ENCODE measurements around the gene SLC25A13. TPM values are rescaled to one million over a fixed set of nuclear protein-coding genes. Genes with fewer than 3 reads are reported as not detected.
"Not testable (repeated sequence)": the region's sequence is repeated elsewhere in the genome, so short reads cannot be mapped to it uniquely, and the experiment has no call there.

Gene SLC25A13
- polyA plus RNA-seq, 4 donors: 34.4 to 47.7 (median 39.9) TPM

GRCh38 chr7:96326752-96327151 lies 4.9 kb upstream of the SLC25A13 start:
- not testable (repeated sequence) for DNase-seq (ENCODE audit: low read depth in 4 of 4, low spot score in 2 of 4)

- no peak for DNase-seq (ENCODE audit: low read depth in 4 of 4, low spot score in 2 of 4)
Observed at GRCh38 chr7:96322847-96323461, 1.1 kb upstream of the SLC25A13 start.

DNA sequence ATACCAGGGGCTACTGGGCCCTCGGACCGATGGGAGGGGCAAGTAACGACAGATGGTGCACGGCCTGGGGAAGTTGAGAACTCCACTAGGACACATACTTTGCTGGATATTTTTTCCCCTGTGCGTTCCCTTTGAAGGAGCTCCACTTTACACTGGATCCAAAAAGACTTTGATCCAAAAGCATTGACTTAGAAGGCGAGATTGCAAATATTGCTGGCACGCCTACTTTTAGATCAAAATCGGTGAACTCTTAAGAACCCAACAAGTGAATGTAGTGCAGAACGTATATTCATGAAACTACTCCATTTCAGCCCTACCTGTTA lies 436 bp upstream of the SLC25A13 start:
- no peak for DNase-seq (ENCODE audit: low read depth in 4 of 4, low spot score in 2 of 4)

GRCh38 chr7:96321031-96321657 lies 754 bp downstream of the SLC25A13 start:
- peak; percentile 69 to 89 (median 88) for DNase-seq (ENCODE audit: low read depth in 4 of 4, low spot score in 2 of 4)

GRCh38 chr7:96320442-96320841 lies 1.5 kb downstream of the SLC25A13 start:
- DNase-seq (ENCODE audit: low read depth in 4 of 4, low spot score in 2 of 4): no peak

DNA sequence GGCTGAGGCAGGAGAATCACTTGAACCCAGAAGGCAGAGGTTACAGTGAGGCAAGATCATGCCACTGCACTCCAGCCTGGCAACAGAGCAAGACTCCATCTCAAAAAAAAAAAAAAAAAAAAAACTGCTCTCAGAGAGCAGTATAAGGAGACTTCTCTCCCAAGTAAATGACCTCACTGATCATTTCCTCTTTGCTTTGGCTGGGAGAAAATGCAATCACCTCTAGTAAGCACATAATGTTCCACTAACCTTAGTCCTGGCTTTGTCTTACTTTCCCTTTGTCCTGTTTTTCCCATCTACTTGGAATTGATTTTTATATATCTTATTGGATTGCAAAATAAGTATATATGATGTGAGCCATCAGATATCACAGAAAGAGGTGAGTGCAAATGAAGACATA lies 2.5 kb downstream of the SLC25A13 start:
- DNase-seq (ENCODE audit: low read depth in 4 of 4, low spot score in 2 of 4): no peak

- DNase-seq (ENCODE audit: low read depth in 4 of 4, low spot score in 2 of 4): no peak
Observed at GRCh38 chr7:96316949-96317348, 4.9 kb downstream of the SLC25A13 start.

GRCh38 chr7:96315125-96315512 lies 6.8 kb downstream of the SLC25A13 start:
- no peak for DNase-seq (ENCODE audit: low read depth in 4 of 4, low spot score in 2 of 4)

DNA sequence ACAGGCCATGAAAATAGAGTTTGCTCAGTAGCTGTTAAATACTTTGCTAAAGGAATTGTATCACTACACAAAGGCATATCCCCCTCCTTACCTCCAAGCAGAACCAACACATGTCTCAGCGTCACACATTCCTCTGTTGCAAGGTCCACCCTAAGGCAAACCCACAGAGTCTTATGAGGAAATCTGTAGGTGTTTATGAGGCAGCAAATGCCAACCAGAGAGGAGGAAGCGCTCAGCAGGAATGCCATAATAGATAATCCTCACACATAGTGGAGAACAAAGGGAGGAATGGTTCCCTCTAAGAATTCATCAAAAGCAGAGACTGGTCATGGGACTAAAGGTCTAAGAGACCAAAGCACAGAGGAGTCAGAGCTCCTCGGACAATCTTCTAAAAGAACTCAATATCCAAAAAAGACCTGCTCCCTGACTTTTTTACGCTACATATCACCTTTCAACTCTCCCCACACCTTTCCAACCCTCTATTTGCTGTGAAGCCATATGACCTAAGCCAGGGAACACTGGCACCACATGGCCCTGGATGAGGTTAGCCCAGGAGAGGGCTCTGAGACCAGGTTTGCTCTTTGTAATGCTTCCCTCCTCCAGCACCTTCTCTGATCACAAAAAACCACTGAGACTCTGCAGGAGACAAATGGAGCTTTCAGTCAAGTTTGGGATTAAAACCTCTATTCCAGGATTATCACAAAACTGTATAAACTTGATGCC lies 7.3 kb downstream of the SLC25A13 start:
- no peak for DNase-seq (ENCODE audit: low read depth in 4 of 4, low spot score in 2 of 4)

GRCh38 chr7:96313940-96314339 lies 8.0 kb downstream of the SLC25A13 start:
- no peak for DNase-seq (ENCODE audit: low read depth in 4 of 4, low spot score in 2 of 4)

DNA sequence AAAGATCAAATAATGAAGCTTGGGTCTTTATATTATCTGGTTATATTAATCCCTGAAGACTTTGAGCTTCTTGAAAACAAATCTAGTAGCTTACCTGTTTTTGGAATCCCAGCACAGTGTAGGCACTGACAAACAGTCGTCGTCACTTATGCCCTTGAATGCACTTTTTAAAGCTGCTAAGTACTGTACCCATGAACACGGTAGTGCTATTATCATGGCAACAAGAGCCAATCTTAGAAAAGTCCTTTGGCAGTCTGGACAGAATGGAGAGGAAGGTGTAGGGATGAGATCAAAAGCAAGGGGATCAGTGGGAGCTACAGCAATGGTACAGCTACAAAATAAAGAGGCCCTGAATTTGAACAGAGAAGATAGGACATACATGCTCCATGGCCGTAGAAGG lies 9.4 kb downstream of the SLC25A13 start:
- no peak for DNase-seq (ENCODE audit: low read depth in 4 of 4, low spot score in 2 of 4)

- DNase-seq (ENCODE audit: low read depth in 4 of 4, low spot score in 2 of 4): no peak
Observed at GRCh38 chr7:96311967-96312366, 9.9 kb downstream of the SLC25A13 start.

DNA sequence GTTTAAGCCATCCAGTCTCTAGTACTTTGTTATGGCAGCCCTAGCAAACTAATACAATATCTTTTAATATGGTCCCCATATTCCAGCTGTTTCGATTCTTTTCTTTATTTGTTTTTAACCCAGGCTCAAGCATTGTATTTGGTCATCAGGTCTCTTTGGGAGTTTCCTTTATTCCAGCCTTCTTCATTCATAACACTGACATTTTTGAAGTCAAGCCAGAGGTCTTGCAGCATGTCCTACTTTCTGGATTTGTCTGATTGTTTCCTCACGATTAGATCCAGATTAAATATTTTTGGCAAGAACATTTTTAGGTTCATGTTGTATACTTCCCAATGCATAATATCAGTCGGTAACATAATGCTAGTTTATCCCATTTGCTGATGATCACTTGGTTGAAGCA lies 11.8 kb downstream of the SLC25A13 start:
- DNase-seq (ENCODE audit: low read depth in 4 of 4, low spot score in 2 of 4): no peak

DNA sequence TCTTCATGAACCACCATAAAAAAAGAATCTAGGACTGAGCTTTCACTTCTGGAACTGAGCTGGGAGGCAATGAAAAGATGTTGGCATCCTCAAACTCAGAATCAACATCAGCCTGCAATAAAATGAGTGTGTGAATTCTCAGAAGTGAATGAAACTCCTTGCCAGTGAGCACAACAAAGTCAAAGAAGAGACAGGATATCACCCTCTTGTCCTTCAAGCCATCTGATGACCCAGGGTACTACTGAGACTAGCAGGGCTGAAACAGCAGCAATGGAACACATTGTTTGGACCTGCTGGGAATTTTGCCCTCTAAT lies 13.0 kb downstream of the SLC25A13 start:
- no peak for DNase-seq (ENCODE audit: low read depth in 4 of 4, low spot score in 2 of 4)

DNA sequence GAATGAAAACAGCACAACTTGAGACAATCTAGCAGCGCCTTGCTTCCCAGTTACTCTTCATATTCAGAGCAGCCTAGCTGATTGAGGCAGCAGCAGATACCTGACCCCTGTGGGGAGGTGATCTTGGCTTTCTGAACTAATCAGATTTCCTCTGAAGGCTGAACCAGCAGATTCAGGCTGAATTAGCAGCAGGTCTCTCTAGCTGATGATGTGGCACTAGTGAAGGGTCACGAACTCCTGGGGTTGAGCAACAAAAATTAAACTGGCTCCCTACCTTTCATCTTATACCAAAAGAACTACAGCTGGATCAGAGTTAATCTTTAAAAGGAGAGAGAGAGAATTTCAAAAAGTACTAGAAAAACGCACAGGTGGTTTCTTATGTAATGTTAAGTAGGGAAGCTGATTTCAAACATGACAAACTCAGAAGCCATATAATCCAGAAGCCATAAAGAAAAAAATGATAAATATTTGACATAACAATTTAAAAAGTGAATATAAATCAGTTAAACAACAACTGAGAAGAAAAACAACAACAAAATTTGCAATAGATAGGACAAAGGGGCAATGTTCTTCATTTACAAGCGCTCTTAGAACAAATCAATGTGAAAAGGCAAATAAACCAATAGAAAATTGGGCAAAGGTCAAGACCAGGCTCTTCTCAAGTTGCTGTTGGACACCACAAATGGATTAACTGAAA lies 13.5 kb downstream of the SLC25A13 start:
- no peak for DNase-seq (ENCODE audit: low read depth in 4 of 4, low spot score in 2 of 4)

GRCh38 chr7:96306385-96307125 lies 15.3 kb downstream of the SLC25A13 start:
- DNase-seq (ENCODE audit: low read depth in 4 of 4, low spot score in 2 of 4): no peak

- DNase-seq (ENCODE audit: low read depth in 4 of 4, low spot score in 2 of 4): no peak
Observed at GRCh38 chr7:96305915-96306314, 16.0 kb downstream of the SLC25A13 start.

- no peak for DNase-seq (ENCODE audit: low read depth in 4 of 4, low spot score in 2 of 4)
Observed at GRCh38 chr7:96304573-96304972, 17.3 kb downstream of the SLC25A13 start.

DNA sequence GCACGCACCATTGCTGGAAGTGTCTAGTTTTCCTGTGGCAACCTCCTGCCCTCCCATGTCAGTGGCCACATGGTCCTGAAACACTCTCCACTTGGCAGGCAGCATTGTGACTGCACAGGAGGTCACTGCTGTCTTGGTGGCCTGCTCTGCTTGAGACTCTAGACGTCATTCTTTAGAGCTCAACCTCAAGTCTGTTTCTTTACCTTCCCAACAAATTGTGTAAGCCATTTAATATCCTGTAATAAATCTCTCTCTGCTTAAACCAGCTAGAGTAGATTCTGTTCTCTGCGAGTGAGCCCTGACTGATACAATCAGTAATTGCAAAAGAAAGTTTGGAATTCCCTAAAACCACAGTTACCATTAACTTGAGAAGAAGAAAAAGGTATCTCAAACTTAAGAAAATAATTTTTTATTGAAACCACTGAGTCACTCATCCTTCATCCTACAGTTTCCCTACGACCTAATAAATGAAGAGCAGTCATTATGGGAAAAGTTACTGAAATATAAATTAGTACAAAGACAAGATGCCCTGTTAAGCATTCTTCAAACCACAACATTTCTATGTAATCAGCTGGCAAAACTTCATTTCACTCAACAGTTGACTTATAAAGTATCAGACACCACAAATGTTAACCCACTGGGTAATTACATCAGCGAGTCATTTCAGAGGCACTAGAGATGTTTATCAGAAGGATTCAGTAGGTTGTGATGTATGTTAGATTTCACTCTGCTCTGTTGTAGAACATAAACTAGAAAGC lies 18.0 kb downstream of the SLC25A13 start:
- no peak for DNase-seq (ENCODE audit: low read depth in 4 of 4, low spot score in 2 of 4)

DNA sequence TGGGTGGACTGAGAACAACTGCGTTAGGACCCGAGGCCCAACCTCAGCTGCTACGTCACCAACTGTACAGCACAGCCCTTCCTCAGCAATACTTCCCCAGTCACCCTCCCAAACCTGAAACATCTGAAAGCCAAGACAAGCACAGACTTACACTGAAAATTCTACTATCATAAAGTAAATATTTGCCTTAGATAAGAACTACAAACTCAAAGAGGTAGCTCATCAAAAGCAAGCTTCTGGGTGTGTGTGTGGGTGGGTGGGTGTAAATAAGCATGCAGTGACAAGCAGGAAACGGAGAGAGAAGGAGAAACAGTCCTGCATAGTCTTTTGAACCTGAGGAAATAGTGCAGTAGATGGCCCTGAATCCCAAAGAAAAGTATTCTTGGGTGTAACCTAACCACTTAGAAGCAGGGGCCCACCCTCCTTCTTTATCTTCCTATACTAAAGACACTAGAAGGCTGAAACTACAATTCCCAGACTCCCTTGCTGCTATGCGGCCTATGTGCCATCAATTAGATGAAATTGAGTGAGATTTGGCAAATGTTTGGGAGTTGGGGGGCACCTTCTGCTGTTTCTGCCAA lies 18.7 kb downstream of the SLC25A13 start:
- DNase-seq (ENCODE audit: low read depth in 4 of 4, low spot score in 2 of 4): no peak

All from left renal cortex interstitium (tissue), 4 donors.